ENCODE data around the gene SART1.

Gene SART1

GRCh38 chr11:65961267-65962140 is at the start of gene SART1:
Gene SART1 (plus strand): TSS chr11:65961734. CDS start chr11:65961781, 47 bp downstream.
- Histone ChIP-seq H3K4me3 (ENCODE audit: low read length in 2 of 2) (peak within 1 kb of the TSS; percentile 96 to 100), H3K27ac (ENCODE audit: low read depth in 2 of 2, low read length in 2 of 2) (peak within 1 kb of the TSS; percentile 88 to 93), H3K9me3 (ENCODE audit: control insufficient read depth in 2 of 2, low read length in 2 of 2) (no peaks in the 10 kb centered on the region), H3K9ac (ENCODE audit: low read depth in 1 of 2, low read length in 2 of 2) (peak within 1 kb of the TSS; percentile 90 to 99), H3K27me3 (ENCODE audit: control insufficient read depth in 2 of 2, insufficient read depth in 2 of 2, low read length in 2 of 2) (no peaks in the 10 kb centered on the region), H3K4me1 (ENCODE audit: control insufficient read depth in 2 of 2, insufficient read depth in 2 of 2, low read length in 2 of 2) (peaks cover 17 to 25% of the 10 kb centered on the region in 2 donors), H3K36me3 (ENCODE audit: control insufficient read depth in 2 of 2, insufficient read depth in 2 of 2, low read length in 2 of 2) (peaks cover 22 to 24% of the 10 kb centered on the region in 2 donors)

- no peaks in the 10 kb centered on the region for H3K9me3 ChIP-seq (ENCODE audit: control insufficient read depth in 2 of 2, low read length in 2 of 2)
- H3K4me1 ChIP-seq (ENCODE audit: control insufficient read depth in 2 of 2, insufficient read depth in 2 of 2, low read length in 2 of 2) = peaks cover 30% of the 10 kb centered on the region in 2 donors
- H3K36me3 ChIP-seq (ENCODE audit: control insufficient read depth in 2 of 2, insufficient read depth in 2 of 2, low read length in 2 of 2) = no peaks in the 10 kb centered on the region
Observed at GRCh38 chr11:65912845-65913244, 48.7 kb upstream of the SART1 start.

GRCh38 chr11:65915101-65915820 is 46.3 kb upstream of the SART1 start:
- H3K4me1 ChIP-seq (ENCODE audit: control insufficient read depth in 2 of 2, insufficient read depth in 2 of 2, low read length in 2 of 2) = peaks cover 36 to 39% of the 10 kb centered on the region in 2 donors

More at GRCh38 chr11:65912845-65913244, 48.7 kb upstream of the SART1 start:
- no peak overlapping the region for H3K27ac ChIP-seq (ENCODE audit: low read depth in 2 of 2, low read length in 2 of 2)
- H3K9ac ChIP-seq (ENCODE audit: low read depth in 1 of 2, low read length in 2 of 2) = no peak overlapping the region
- H3K4me3 ChIP-seq (ENCODE audit: low read length in 2 of 2) = no peak overlapping the region
- H3K27me3 ChIP-seq (ENCODE audit: control insufficient read depth in 2 of 2, insufficient read depth in 2 of 2, low read length in 2 of 2) = peaks cover 0 to 1% of the 10 kb centered on the region in 2 donors

GRCh38 chr11:65915821-65916251 is 45.7 kb upstream of the SART1 start:
- H3K9ac ChIP-seq (ENCODE audit: low read depth in 1 of 2, low read length in 2 of 2) = no peak overlapping the region
- peak overlapping the region; percentile 26 to 70 for H3K27ac ChIP-seq (ENCODE audit: low read depth in 2 of 2, low read length in 2 of 2)
- no peak overlapping the region for H3K4me3 ChIP-seq (ENCODE audit: low read length in 2 of 2)
- H3K27me3 ChIP-seq (ENCODE audit: control insufficient read depth in 2 of 2, insufficient read depth in 2 of 2, low read length in 2 of 2) = no peaks in the 10 kb centered on the region
- H3K4me1 ChIP-seq (ENCODE audit: control insufficient read depth in 2 of 2, insufficient read depth in 2 of 2, low read length in 2 of 2) = peaks cover 42 to 44% of the 10 kb centered on the region in 2 donors
- no peaks in the 10 kb centered on the region for H3K36me3 ChIP-seq (ENCODE audit: control insufficient read depth in 2 of 2, insufficient read depth in 2 of 2, low read length in 2 of 2)
- H3K9me3 ChIP-seq (ENCODE audit: control insufficient read depth in 2 of 2, low read length in 2 of 2) = no peaks in the 10 kb centered on the region

More at GRCh38 chr11:65915101-65915820, 46.3 kb upstream of the SART1 start:
- H3K9ac ChIP-seq (ENCODE audit: low read depth in 1 of 2, low read length in 2 of 2) = no peak overlapping the region
- H3K36me3 ChIP-seq (ENCODE audit: control insufficient read depth in 2 of 2, insufficient read depth in 2 of 2, low read length in 2 of 2) = no peaks in the 10 kb centered on the region
- H3K4me3 ChIP-seq (ENCODE audit: low read length in 2 of 2) = no peak overlapping the region
- H3K27me3 ChIP-seq (ENCODE audit: control insufficient read depth in 2 of 2, insufficient read depth in 2 of 2, low read length in 2 of 2) = no peaks in the 10 kb centered on the region
- H3K9me3 ChIP-seq (ENCODE audit: control insufficient read depth in 2 of 2, low read length in 2 of 2) = no peaks in the 10 kb centered on the region
- peak overlapping the region; percentile 52 to 70 for H3K27ac ChIP-seq (ENCODE audit: low read depth in 2 of 2, low read length in 2 of 2)

GRCh38 chr11:65916391-65916790 is 45.1 kb upstream of the SART1 start:
- no peak overlapping the region for H3K9ac ChIP-seq (ENCODE audit: low read depth in 1 of 2, low read length in 2 of 2)
- H3K27ac ChIP-seq (ENCODE audit: low read depth in 2 of 2, low read length in 2 of 2) = peak overlapping the region in 1 of 2 donors; percentile 70
- peaks cover 43% of the 10 kb centered on the region in 2 donors for H3K4me1 ChIP-seq (ENCODE audit: control insufficient read depth in 2 of 2, insufficient read depth in 2 of 2, low read length in 2 of 2)
- no peaks in the 10 kb centered on the region for H3K36me3 ChIP-seq (ENCODE audit: control insufficient read depth in 2 of 2, insufficient read depth in 2 of 2, low read length in 2 of 2)
- no peak overlapping the region for H3K4me3 ChIP-seq (ENCODE audit: low read length in 2 of 2)
- no peaks in the 10 kb centered on the region for H3K9me3 ChIP-seq (ENCODE audit: control insufficient read depth in 2 of 2, low read length in 2 of 2)
- H3K27me3 ChIP-seq (ENCODE audit: control insufficient read depth in 2 of 2, insufficient read depth in 2 of 2, low read length in 2 of 2) = no peaks in the 10 kb centered on the region

- Histone ChIP-seq H3K27ac (ENCODE audit: low read depth in 2 of 2, low read length in 2 of 2) (no peak overlapping the region), H3K4me3 (ENCODE audit: low read length in 2 of 2) (peak overlapping the region; percentile 79 to 91), H3K9me3 (ENCODE audit: control insufficient read depth in 2 of 2, low read length in 2 of 2) (no peaks in the 10 kb centered on the region), H3K27me3 (ENCODE audit: control insufficient read depth in 2 of 2, insufficient read depth in 2 of 2, low read length in 2 of 2) (no peaks in the 10 kb centered on the region), H3K36me3 (ENCODE audit: control insufficient read depth in 2 of 2, insufficient read depth in 2 of 2, low read length in 2 of 2) (peaks cover 3% of the 10 kb centered on the region in 2 donors), H3K4me1 (ENCODE audit: control insufficient read depth in 2 of 2, insufficient read depth in 2 of 2, low read length in 2 of 2) (peaks cover 36 to 37% of the 10 kb centered on the region in 2 donors), H3K9ac (ENCODE audit: low read depth in 1 of 2, low read length in 2 of 2) (no peak overlapping the region)
Observed at GRCh38 chr11:65917077-65917433, 44.5 kb upstream of the SART1 start.

GRCh38 chr11:65917434-65918210 is 43.9 kb upstream of the SART1 start:
- Histone ChIP-seq H3K27me3 (ENCODE audit: control insufficient read depth in 2 of 2, insufficient read depth in 2 of 2, low read length in 2 of 2) (no peaks in the 10 kb centered on the region), H3K27ac (ENCODE audit: low read depth in 2 of 2, low read length in 2 of 2) (peak overlapping the region in 1 of 2 donors; percentile 85), H3K9me3 (ENCODE audit: control insufficient read depth in 2 of 2, low read length in 2 of 2) (no peaks in the 10 kb centered on the region), H3K9ac (ENCODE audit: low read depth in 1 of 2, low read length in 2 of 2) (peak overlapping the region; percentile 92), H3K4me1 (ENCODE audit: control insufficient read depth in 2 of 2, insufficient read depth in 2 of 2, low read length in 2 of 2) (peaks cover 34 to 35% of the 10 kb centered on the region in 2 donors), H3K36me3 (ENCODE audit: control insufficient read depth in 2 of 2, insufficient read depth in 2 of 2, low read length in 2 of 2) (peaks cover 8% of the 10 kb centered on the region in 2 donors), H3K4me3 (ENCODE audit: low read length in 2 of 2) (peak overlapping the region; percentile 79 to 91)

GRCh38 chr11:65918211-65919140 is 43.1 kb upstream of the SART1 start, which contains the start of gene C11orf68:
Gene C11orf68 (minus strand): TSS chr11:65919062. CDS start chr11:65919031, 31 bp downstream.
- Histone ChIP-seq H3K9me3 (ENCODE audit: control insufficient read depth in 2 of 2, low read length in 2 of 2) (no peaks in the 10 kb centered on the region), H3K9ac (ENCODE audit: low read depth in 1 of 2, low read length in 2 of 2) (peak within 1 kb of the TSS; percentile 92), H3K4me1 (ENCODE audit: control insufficient read depth in 2 of 2, insufficient read depth in 2 of 2, low read length in 2 of 2) (peaks cover 34 to 35% of the 10 kb centered on the region in 2 donors), H3K36me3 (ENCODE audit: control insufficient read depth in 2 of 2, insufficient read depth in 2 of 2, low read length in 2 of 2) (peaks cover 8 to 10% of the 10 kb centered on the region in 2 donors), H3K27me3 (ENCODE audit: control insufficient read depth in 2 of 2, insufficient read depth in 2 of 2, low read length in 2 of 2) (no peaks in the 10 kb centered on the region), H3K27ac (ENCODE audit: low read depth in 2 of 2, low read length in 2 of 2) (peak within 1 kb of the TSS; percentile 82 to 85), H3K4me3 (ENCODE audit: low read length in 2 of 2) (peak within 1 kb of the TSS; percentile 79 to 91)

- peak within 1 kb of the TSS; percentile 79 to 91 for H3K4me3 ChIP-seq (ENCODE audit: low read length in 2 of 2)
- H3K9ac ChIP-seq (ENCODE audit: low read depth in 1 of 2, low read length in 2 of 2) = peak within 1 kb of the TSS; percentile 92
- H3K27ac ChIP-seq (ENCODE audit: low read depth in 2 of 2, low read length in 2 of 2) = peak within 1 kb of the TSS; percentile 82 to 85
- no peaks in the 10 kb centered on the region for H3K27me3 ChIP-seq (ENCODE audit: control insufficient read depth in 2 of 2, insufficient read depth in 2 of 2, low read length in 2 of 2)
- H3K36me3 ChIP-seq (ENCODE audit: control insufficient read depth in 2 of 2, insufficient read depth in 2 of 2, low read length in 2 of 2) = peaks cover 8 to 10% of the 10 kb centered on the region in 2 donors
- H3K9me3 ChIP-seq (ENCODE audit: control insufficient read depth in 2 of 2, low read length in 2 of 2) = no peaks in the 10 kb centered on the region
- peaks cover 34 to 35% of the 10 kb centered on the region in 2 donors for H3K4me1 ChIP-seq (ENCODE audit: control insufficient read depth in 2 of 2, insufficient read depth in 2 of 2, low read length in 2 of 2)
Observed at GRCh38 chr11:65919141-65919572, 42.4 kb upstream of the SART1 start, which contains the start of gene DRAP1. Gene DRAP1 (plus strand): TSS chr11:65919426. CDS start chr11:65919502, 76 bp downstream.

Data from mucosa of rectum (tissue), 2 donors.